Thyroid gland (tissue), 4 donors: Measurements from ENCODE around the gene HPRT1.

ENCODE experiments used
- CTCF ChIP-seq, 6 experiments: fragments of 200-600 bp in 3 of 6; fragments of 450-650 bp in 3 of 6; sonication (generic) in 3 of 6; IDR thresholded peaks; one replicate each; pipeline ENCODE4 v1.5.1; 2016 to 2019; ENCODE audit warnings: antibody characterized with exemption in 6 of 6, mild to moderate bottlenecking in 2 of 6, inconsistent platforms in 1 of 6, moderate library complexity in 1 of 6
- POLR2A ChIP-seq, 2 donors: fragments of 450-650 bp; IDR thresholded peaks; one replicate each; pipeline ENCODE4 v1.6.1; 2017; ENCODE audit warnings: antibody characterized with exemption in 2 of 2, mild to moderate bottlenecking in 2 of 2, moderate library complexity in 1 of 2

- no peak for TF ChIP-seq CTCF (IDR thresholded peaks at IDR 0.05)
- no peak for TF ChIP-seq POLR2A (IDR thresholded peaks at IDR 0.05)
These were observed 876 bp downstream of the HPRT1 start for GRCh38 chrX:134460862-134461220.
